ENCODE measurements around the gene DICER1. TPM values are rescaled to one million over a fixed set of nuclear protein-coding genes. Genes with fewer than 3 reads are reported as not detected.
A peak's percentile ranks its signal among the peaks of the same experiment; 100 is the strongest.
"Not testable (repeated sequence)": the region's sequence is repeated elsewhere in the genome, so short reads cannot be mapped to it uniquely, and the experiment has no call there.

DICER1 gene
- total and polyA plus RNA-seq, 11 donors: 5.4 to 57.9 (median 29.3) TPM

DNA sequence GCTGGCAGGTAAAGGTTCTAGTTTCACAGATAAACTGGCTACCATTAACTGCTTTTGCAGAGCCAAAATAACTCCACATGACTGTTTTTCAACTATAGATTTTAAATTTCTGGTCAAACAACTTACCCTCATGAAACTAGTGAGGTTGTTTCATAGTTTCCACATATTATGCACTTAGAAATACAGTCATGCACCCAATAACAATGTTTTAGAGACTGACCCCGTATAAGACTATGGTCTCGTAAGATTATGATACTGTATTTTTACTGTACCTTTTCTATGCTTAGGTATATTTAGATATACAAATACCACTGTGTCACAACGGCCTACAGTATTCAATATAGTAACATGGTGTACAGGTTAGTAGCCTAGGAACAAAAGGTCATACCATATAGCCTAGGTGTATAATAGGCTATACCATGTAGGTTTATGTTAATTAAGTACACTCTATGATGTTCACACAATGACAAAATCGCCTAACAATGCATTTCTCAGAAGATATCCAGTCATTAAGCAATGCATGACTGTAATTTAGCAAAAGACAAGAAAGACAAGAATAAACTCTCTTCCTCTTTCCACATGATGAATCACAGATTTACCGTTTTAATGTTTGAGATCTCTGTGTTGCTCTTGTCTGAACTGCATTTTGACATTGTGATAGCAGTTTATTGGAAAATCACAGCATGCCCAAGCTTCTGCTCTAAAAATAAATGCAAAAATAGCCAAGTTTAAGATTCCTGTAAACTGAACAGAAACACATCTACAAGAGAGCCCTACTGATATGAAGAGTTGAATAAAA lies 17.1 kb downstream of the DICER1 start:
- peaks cover 0 to 4% (median 0%) of the 10 kb centered on the region in 9 donors for H3K36me3 ChIP-seq
- WGBS, 4 donors: 67 to 77% (median 73%) methylated on average over 5 of the region's 5 CpGs
- no peaks in the 10 kb centered on the region for H3K27me3 ChIP-seq
- H3K4me1 ChIP-seq: peaks cover 13 to 75% (median 64%) of the 10 kb centered on the region in 12 donors
- intact Hi-C loops (cut with DNase I): loop anchor here in 2 of 10 donors (5.0 kb wide), 2 partner anchors 47 to 52 kb away; no protein-coding TSS in a partner anchor
- ATAC-seq: peak in 2 of 4 donors; percentile 35 to 39
- no peak for DNase-seq
- H3K27ac ChIP-seq: peak overlapping the region in 5 of 12 donors; percentile 3 to 82 (median 14)
- peaks cover 0 to 10% (median 8%) of the 10 kb centered on the region in 12 donors for H3K9me3 ChIP-seq
- TF ChIP-seq, protein P1, sequence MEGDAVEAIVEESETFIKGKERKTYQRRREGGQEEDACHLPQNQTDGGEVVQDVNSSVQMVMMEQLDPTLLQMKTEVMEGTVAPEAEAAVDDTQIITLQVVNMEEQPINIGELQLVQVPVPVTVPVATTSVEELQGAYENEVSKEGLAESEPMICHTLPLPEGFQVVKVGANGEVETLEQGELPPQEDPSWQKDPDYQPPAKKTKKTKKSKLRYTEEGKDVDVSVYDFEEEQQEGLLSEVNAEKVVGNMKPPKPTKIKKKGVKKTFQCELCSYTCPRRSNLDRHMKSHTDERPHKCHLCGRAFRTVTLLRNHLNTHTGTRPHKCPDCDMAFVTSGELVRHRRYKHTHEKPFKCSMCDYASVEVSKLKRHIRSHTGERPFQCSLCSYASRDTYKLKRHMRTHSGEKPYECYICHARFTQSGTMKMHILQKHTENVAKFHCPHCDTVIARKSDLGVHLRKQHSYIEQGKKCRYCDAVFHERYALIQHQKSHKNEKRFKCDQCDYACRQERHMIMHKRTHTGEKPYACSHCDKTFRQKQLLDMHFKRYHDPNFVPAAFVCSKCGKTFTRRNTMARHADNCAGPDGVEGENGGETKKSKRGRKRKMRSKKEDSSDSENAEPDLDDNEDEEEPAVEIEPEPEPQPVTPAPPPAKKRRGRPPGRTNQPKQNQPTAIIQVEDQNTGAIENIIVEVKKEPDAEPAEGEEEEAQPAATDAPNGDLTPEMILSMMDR (IDR thresholded peaks at IDR 0.05): no peak
- no peak for TF ChIP-seq POLR2A (IDR thresholded peaks at IDR 0.05)
- no peak overlapping the region for H3K4me3 ChIP-seq

DNA sequence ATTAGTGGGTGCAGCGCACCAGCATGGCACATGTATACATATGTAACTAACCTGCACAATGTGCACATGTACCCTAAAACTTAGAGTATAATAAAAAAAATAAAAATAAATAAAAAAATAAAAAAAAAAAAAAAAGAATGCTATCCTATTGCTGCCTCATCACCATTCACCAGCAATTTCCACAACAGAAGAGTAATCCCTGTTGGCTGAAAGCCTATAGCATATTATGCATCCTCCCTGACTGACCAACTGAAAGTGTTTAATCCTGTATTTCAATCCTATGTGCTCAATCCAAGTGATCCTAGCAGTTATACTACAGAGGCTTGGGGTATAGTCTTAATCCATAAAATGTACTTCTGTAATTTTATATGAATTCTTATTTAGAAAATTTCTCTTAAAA lies 18.5 kb downstream of the DICER1 start:
- Histone ChIP-seq H3K4me3 (no peak overlapping the region), H3K9me3 (no peaks in the 10 kb centered on the region), H3K4me1 (peaks cover 17 to 82% (median 68%) of the 10 kb centered on the region in 12 donors), H3K27me3 (no peaks in the 10 kb centered on the region), H3K27ac (peak overlapping the region in 1 of 12 donors; percentile 82), H3K36me3 (peaks cover 0 to 5% (median 0%) of the 10 kb centered on the region in 9 donors)
- intact Hi-C loops (cut with DNase I): no loop called here
- ATAC-seq (no peak), DNase-seq (no peak)
- WGBS, 4 donors: 100% methylated on average over 1 of the region's 1 CpG; no CpG with 5 or more reads in 3 of the 4 donors
- TF ChIP-seq POLR2A (IDR thresholded peaks at IDR 0.05): no peak
- TF ChIP-seq, protein P1 (IDR thresholded peaks at IDR 0.05): no peak

DNA sequence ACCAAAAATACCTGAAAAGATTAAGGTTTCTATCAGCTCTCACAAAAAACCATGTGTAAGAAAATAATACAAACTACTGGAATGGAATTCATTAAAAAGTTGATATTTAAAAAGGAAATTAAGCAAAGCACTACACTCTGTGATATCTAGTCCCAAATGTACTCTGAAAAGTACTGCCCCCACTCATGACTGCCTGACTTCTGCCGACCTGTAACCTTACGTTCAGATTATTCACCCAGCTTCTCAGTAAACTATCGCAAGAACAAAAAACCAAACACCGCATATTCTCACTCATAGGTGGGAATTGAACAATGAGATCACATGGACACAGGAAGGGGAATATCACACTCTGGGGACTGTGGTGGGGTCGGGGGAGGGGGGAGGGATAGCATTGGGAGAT lies 18.9 kb downstream of the DICER1 start:
- DNase-seq; ATAC-seq; H3K27me3 ChIP-seq; H3K4me3 ChIP-seq; H3K9me3 ChIP-seq; intact Hi-C loops (cut with DNase I); H3K36me3 ChIP-seq: not testable (repeated sequence)
- 54 to 76% (median 73%) methylated on average over 3 to 4 of the region's 5 CpGs for WGBS, 4 donors
- Histone ChIP-seq H3K4me1 (peaks cover 17 to 80% (median 66%) of the 10 kb centered on the region in 12 donors), H3K27ac (peak overlapping the region in 11 of 12 donors; percentile 5 to 73 (median 62))

DNA sequence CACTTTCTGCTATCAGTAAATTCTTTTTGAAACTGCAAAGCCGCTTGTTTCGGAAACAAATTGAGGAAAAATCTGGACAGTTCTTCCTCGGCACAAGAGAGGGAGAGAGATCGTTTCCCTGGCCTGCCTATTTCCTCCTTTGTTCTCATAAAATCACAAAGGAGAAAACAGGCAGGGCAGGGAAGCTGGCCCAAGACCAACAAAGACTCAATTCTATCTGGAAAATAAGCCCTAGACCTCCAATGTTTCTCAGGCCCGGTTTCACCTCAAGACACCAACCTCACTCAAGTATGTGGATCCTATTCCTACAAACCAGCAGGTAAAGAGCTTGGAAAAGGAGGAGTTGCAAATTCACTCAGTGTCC lies 19.5 kb downstream of the DICER1 start:
- Histone ChIP-seq H3K27ac (peak overlapping the region in 11 of 12 donors; percentile 5 to 73 (median 62)), H3K4me1 (peaks cover 17 to 74% (median 60%) of the 10 kb centered on the region in 12 donors), H3K9me3 (no peaks in the 10 kb centered on the region), H3K4me3 (peak overlapping the region in 1 of 12 donors; percentile 8), H3K36me3 (peaks cover 0 to 12% (median 5%) of the 10 kb centered on the region in 9 donors), H3K27me3 (no peaks in the 10 kb centered on the region)
- intact Hi-C loops (cut with DNase I): no loop called here
- TF ChIP-seq POLR2A (IDR thresholded peaks at IDR 0.05): no peak
- TF ChIP-seq, protein P1 (IDR thresholded peaks at IDR 0.05): no peak
- WGBS, 4 donors: 41 to 54% (median 48%) methylated on average over 5 of the region's 5 CpGs
- DNase-seq: peak in 3 of 5 donors; percentile 22 to 36 (median 35)
- ATAC-seq: peak in 2 of 4 donors; percentile 36 to 56

Data from heart left ventricle (tissue), 16 donors.